Endothelial cell (in vitro differentiated cells): ENCODE measurements around the gene SOAT1. TPM values are rescaled to one million over a fixed set of nuclear protein-coding genes. Genes with fewer than 3 reads are reported as not detected.
"Not testable (repeated sequence)": the region's sequence is repeated elsewhere in the genome, so short reads cannot be mapped to it uniquely, and the experiment has no call there.

Source experiments
- DNase-seq: peaks from one replicate; pipeline ENCODE4 v3.0.0; 2021; ENCODE audit warnings: low spot score
- H3K27ac Mint-ChIP-seq: one replicate; pipeline ENCODE4 v1.8.0; 2021; ENCODE audit warnings: mixed read lengths, inconsistent platforms; ENCODE audit not compliant: unreplicated experiment
- H3K27me3 Mint-ChIP-seq: one replicate; pipeline ENCODE4 v1.8.0; 2021; ENCODE audit warnings: mild to moderate bottlenecking, moderate library complexity, mixed read lengths, inconsistent platforms; ENCODE audit not compliant: unreplicated experiment
- H3K36me3 Mint-ChIP-seq: one replicate; pipeline ENCODE4 v1.8.0; 2021; ENCODE audit warnings: mild to moderate bottlenecking, low read depth, mixed read lengths, inconsistent platforms; ENCODE audit not compliant: unreplicated experiment
- H3K4me1 Mint-ChIP-seq: one replicate; pipeline ENCODE4 v1.8.0; 2021; ENCODE audit warnings: mild to moderate bottlenecking, mixed read lengths, inconsistent platforms; ENCODE audit not compliant: unreplicated experiment
- H3K4me3 Mint-ChIP-seq: one replicate; pipeline ENCODE4 v1.8.0; 2021; ENCODE audit warnings: mild to moderate bottlenecking, mixed read lengths, inconsistent platforms; ENCODE audit not compliant: unreplicated experiment
- H3K9me3 Mint-ChIP-seq: one replicate; pipeline ENCODE4 v1.8.0; 2021; ENCODE audit warnings: mixed read lengths, inconsistent platforms; ENCODE audit not compliant: unreplicated experiment
- total RNA-seq: library from RNA; stranded (reverse); fragmentation: NEBNext Ultra II Directional; extraction: Animal tissue kit (Norgen Biotek cat#: 25700); gene quantifications from one replicate; pipeline ENCODE4 v1.2.1, GENCODE V29; 2021; ENCODE audit not compliant: unreplicated experiment
- TF ChIP-seq, protein P1 (sequence below): fragments of 200-600 bp; sonication (generic); IDR thresholded peaks from one replicate; pipeline ENCODE4 v1.5.0; 2021; ENCODE audit warnings: antibody characterized with exemption; ENCODE audit not compliant: unreplicated experiment

SOAT1 gene
- total RNA-seq, 1 donor from 2014 or later, result 24.1 TPM

DNA sequence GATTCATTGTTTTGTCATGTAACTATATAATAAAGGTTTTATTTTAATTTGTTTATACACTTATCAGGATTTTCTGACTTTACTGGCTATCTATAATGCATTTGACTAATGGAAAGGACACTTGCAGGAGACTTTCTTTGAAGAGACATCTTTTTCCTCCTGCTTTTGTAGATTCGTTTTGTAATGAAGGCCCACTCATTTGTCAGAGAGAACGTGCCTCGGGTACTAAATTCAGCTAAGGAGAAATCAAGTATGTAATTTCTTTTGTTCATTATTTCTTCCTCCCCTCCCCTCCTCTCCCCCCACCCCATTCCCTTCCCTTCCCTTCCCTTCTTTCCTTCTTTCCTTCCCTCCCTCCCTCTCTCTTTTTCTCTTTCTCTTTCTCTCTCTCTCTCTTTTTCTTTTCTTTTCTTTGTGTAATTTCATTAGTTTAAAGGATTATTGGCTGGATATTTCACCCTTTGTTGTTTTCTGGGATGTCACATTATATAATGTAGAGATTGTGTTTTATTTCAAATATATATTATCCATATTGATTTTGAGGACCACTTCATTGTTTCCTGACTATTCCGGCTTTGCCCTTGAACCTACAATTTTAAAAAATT, 48.4 kb downstream of the SOAT1 start:
- H3K36me3 Mint-ChIP-seq, result peaks cover 5% of the 10 kb centered on the region
- H3K27me3 Mint-ChIP-seq, result peaks cover 3% of the 10 kb centered on the region
- TF ChIP-seq, protein P1, sequence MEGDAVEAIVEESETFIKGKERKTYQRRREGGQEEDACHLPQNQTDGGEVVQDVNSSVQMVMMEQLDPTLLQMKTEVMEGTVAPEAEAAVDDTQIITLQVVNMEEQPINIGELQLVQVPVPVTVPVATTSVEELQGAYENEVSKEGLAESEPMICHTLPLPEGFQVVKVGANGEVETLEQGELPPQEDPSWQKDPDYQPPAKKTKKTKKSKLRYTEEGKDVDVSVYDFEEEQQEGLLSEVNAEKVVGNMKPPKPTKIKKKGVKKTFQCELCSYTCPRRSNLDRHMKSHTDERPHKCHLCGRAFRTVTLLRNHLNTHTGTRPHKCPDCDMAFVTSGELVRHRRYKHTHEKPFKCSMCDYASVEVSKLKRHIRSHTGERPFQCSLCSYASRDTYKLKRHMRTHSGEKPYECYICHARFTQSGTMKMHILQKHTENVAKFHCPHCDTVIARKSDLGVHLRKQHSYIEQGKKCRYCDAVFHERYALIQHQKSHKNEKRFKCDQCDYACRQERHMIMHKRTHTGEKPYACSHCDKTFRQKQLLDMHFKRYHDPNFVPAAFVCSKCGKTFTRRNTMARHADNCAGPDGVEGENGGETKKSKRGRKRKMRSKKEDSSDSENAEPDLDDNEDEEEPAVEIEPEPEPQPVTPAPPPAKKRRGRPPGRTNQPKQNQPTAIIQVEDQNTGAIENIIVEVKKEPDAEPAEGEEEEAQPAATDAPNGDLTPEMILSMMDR, result no peak
- H3K27ac Mint-ChIP-seq, result no peak overlapping the region
- H3K4me1 Mint-ChIP-seq, result no peaks in the 10 kb centered on the region
- no peaks in the 10 kb centered on the region for H3K9me3 Mint-ChIP-seq
- no peak overlapping the region for H3K4me3 Mint-ChIP-seq
- no peak for DNase-seq

DNA sequence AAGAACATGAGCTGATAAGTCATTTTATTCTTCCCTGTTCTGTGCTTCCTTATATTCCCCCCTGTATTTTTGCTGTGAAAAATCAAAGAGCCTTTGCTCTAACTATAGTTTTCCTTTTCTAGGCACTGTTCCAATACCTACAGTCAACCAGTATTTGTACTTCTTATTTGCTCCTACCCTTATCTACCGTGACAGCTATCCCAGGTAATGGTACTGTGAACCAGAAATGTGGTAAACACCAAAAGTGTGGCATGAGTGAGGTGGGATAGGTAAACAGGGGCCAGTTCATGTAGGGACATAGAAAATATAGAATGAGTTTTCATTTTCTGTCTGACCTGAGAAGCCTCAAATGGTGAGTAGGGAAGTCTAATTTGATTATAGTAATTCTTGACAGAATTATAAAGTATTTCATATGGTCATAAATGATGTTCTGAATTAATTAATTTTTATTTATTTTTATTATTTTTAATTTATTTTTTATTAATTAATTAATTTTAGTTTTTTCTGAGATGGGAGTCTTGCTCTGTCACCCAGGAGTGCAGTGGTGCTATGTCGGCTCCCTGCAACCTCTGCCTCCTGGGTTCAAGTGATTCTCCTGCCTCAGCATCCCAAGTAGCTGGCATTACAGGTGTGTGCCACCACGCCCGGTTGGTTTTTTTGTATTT, 49.3 kb downstream of the SOAT1 start:
- no peaks in the 10 kb centered on the region for H3K4me1 Mint-ChIP-seq
- TF ChIP-seq, protein P1, result no peak
- no peak overlapping the region for H3K27ac Mint-ChIP-seq
- H3K36me3 Mint-ChIP-seq, result peaks cover 5% of the 10 kb centered on the region
- H3K4me3 Mint-ChIP-seq, result no peak overlapping the region
- no peaks in the 10 kb centered on the region for H3K9me3 Mint-ChIP-seq
- no peak for DNase-seq
- peaks cover 1% of the 10 kb centered on the region for H3K27me3 Mint-ChIP-seq

DNA sequence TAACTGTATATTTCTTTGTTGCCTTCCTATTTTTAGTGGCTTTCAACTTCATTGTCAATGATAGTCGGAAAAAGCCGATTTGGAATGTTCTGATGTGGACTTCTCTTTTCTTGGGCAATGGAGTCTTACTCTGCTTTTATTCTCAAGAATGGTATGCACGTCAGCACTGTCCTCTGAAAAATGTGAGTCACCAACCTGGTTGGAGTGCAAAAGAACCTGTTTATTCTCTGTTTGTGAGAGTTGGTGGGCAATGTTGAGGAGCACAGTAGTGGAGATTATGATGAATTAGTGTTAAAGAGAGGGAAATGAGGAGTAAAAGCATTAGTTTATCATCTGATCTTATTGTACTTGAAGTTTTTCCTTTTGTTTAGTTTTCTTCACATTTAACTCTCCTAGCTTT, 57.7 kb downstream of the SOAT1 start:
- H3K4me3 Mint-ChIP-seq, result no peak overlapping the region
- H3K4me1 Mint-ChIP-seq, result peaks cover 2% of the 10 kb centered on the region
- H3K9me3 Mint-ChIP-seq, result no peaks in the 10 kb centered on the region
- no peak overlapping the region for H3K27ac Mint-ChIP-seq
- peaks cover 2% of the 10 kb centered on the region for H3K27me3 Mint-ChIP-seq
- peaks cover 3% of the 10 kb centered on the region for H3K36me3 Mint-ChIP-seq
- TF ChIP-seq, protein P1, result no peak
- no peak for DNase-seq

DNA sequence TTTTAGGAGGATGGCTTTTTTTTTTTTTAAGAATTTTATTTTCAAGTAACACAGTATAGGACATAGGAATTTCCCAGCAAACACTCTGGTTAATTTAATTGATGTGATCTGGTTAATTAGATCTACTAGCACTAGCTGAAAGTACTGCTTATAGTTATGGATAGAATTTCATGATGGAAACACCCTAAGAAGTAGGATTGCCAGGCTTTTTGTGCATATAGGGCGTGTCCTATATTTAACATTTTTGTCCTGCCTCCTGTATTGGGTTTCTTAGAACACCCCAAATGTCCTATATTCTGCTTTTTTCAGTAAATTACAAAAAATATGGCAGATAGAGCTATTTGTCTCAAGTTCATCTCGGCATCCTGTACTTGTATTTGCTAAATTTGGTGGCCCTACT, 58.6 kb downstream of the SOAT1 start:
- Mint-ChIP-seq H3K4me1 (peaks cover 2% of the 10 kb centered on the region), H3K9me3 (no peaks in the 10 kb centered on the region), H3K27ac (no peak overlapping the region), H3K36me3 (peaks cover 3% of the 10 kb centered on the region), H3K4me3 (no peak overlapping the region), H3K27me3 (peaks cover 2% of the 10 kb centered on the region)
- DNase-seq, result no peak
- TF ChIP-seq, protein P1, result no peak

DNA sequence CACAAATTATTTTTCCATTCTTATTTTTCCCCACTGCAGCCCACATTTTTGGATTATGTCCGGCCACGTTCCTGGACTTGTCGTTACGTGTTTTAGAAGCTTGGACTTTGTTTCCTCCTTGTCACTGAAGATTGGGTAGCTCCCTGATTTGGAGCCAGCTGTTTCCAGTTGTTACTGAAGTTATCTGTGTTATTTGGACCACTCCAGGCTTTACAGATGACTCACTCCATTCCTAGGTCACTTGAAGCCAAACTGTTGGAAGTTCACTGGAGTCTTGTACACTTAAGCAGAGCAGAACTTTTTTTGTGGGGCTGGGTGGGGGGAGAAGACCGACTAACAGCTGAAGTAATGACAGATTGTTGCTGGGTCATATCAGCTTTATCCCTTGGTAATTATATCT, 59.9 kb downstream of the SOAT1 start:
- no peak for DNase-seq
- Mint-ChIP-seq H3K27ac (no peak overlapping the region), H3K4me1 (peaks cover 2% of the 10 kb centered on the region), H3K4me3 (no peak overlapping the region), H3K36me3 (peaks cover 3% of the 10 kb centered on the region), H3K27me3 (peaks cover 2% of the 10 kb centered on the region), H3K9me3 (no peaks in the 10 kb centered on the region)
- TF ChIP-seq, protein P1, result no peak

DNA sequence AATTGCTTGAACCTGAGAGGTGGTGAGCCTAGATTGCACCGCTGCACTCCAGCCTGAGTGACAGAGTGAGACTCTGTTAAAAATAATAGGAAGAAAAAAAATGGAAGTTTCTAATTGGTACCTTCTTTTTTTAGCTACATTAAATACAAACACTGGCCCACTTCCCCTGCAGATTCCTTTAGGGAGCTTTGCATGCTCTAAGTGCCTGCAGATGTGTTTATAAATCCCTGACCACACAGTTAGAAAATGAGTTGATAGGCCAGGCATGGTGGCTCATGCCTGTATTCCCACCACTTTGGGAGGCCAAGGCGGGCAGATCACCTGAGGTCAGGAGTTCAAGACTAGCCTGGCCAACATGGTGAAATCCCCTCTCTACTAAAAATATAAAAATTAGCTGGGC, 68.0 kb downstream of the SOAT1 start:
- not testable (repeated sequence) for H3K4me1 Mint-ChIP-seq, H3K27me3 Mint-ChIP-seq, H3K4me3 Mint-ChIP-seq, H3K9me3 Mint-ChIP-seq, H3K27ac Mint-ChIP-seq, DNase-seq, H3K36me3 Mint-ChIP-seq
